HepG2 (cell line): ENCODE measurements around the gene SMAD2. TPM values are rescaled to one million over a fixed set of nuclear protein-coding genes. Genes with fewer than 3 reads are reported as not detected.

Source experiments
- AGO1 ChIP-seq: fragments of 200-400 bp; formaldehyde crosslinking; IDR thresholded peaks from 2 replicates; pipeline ENCODE4 v1.6.1; 2017; ENCODE audit warnings: mild to moderate bottlenecking, low read depth, low read length, moderate library complexity; ENCODE audit not compliant: poor library complexity, severe bottlenecking
- CHCHD3 ChIP-seq: sonication (generic); formaldehyde crosslinking; IDR thresholded peaks from 2 replicates; pipeline ENCODE4 v1.8.0; 2022; ENCODE audit warnings: mild to moderate bottlenecking, missing genetic modification reagents, moderate library complexity
- HNRNPK ChIP-seq: fragments of 200-400 bp; formaldehyde crosslinking; IDR thresholded peaks from 2 replicates; pipeline ENCODE4 v1.6.1; 2018; ENCODE audit warnings: low read length, low read depth, moderate library complexity, mild to moderate bottlenecking; ENCODE audit not compliant: poor library complexity, severe bottlenecking
- IRX3 ChIP-seq: sonication (generic); formaldehyde crosslinking; IDR thresholded peaks from 2 replicates; pipeline ENCODE4 v1.8.1; 2023; ENCODE audit warnings: mild to moderate bottlenecking, low read depth, missing genetic modification reagents, borderline replicate concordance
- KIAA2018 ChIP-seq: sonication (generic); formaldehyde crosslinking; IDR thresholded peaks from 2 replicates; pipeline ENCODE4 v1.5.0; 2020; ENCODE audit warnings: mild to moderate bottlenecking, missing genetic modification reagents, borderline replicate concordance
- PLRG1 ChIP-seq: fragments of 450-650 bp; conservative IDR thresholded peaks from 2 replicates; pipeline ENCODE4 v1.6.1; 2016
- PRMT3 ChIP-seq: sonication (generic); formaldehyde crosslinking; IDR thresholded peaks from 2 replicates; pipeline ENCODE4 v1.8.1; 2022; ENCODE audit warnings: low read depth, mild to moderate bottlenecking, moderate library complexity, missing genetic modification reagents, borderline replicate concordance
- TBX2 ChIP-seq: sonication (generic); formaldehyde crosslinking; IDR thresholded peaks from 2 replicates; pipeline ENCODE4 v1.5.0; 2020; ENCODE audit warnings: missing genetic modification reagents, mild to moderate bottlenecking, borderline replicate concordance
- ZNF121 ChIP-seq: sonication (generic); formaldehyde crosslinking; IDR thresholded peaks from 2 replicates; pipeline ENCODE4 v1.5.0; 2020; ENCODE audit warnings: mild to moderate bottlenecking, missing genetic modification reagents
- ZNF18 ChIP-seq: sonication (generic); formaldehyde crosslinking; IDR thresholded peaks from 2 replicates; pipeline ENCODE4 v1.8.0; 2022; ENCODE audit warnings: mild to moderate bottlenecking, missing genetic modification reagents; ENCODE audit not compliant: insufficient replicate concordance
- ZNF501 ChIP-seq: sonication (generic); formaldehyde crosslinking; IDR thresholded peaks from 2 replicates; pipeline ENCODE4 v1.5.1; 2020; ENCODE audit warnings: mild to moderate bottlenecking, moderate library complexity, missing genetic modification reagents
- ZNF513 ChIP-seq: sonication (generic); formaldehyde crosslinking; conservative IDR thresholded peaks from 2 replicates; pipeline ENCODE4 v1.5.0; 2020; ENCODE audit warnings: missing genetic modification reagents
- ZNF607 ChIP-seq: sonication (generic); formaldehyde crosslinking; IDR thresholded peaks from 2 replicates; pipeline ENCODE4 v1.5.1; 2020; ENCODE audit warnings: missing genetic modification reagents, mild to moderate bottlenecking, borderline replicate concordance
- ZNF720 ChIP-seq: sonication (generic); formaldehyde crosslinking; IDR thresholded peaks from 2 replicates; pipeline ENCODE4 v1.4.0; 2020; ENCODE audit warnings: missing genetic modification reagents
- polyA plus RNA-seq, 8 experiments: library from polyadenylated mRNA; depleted of rRNA in 3 of 8; stranded (reverse) in 7 of 8; unstranded in 1 of 8; fragments of >200 nt; fragmentation: Illumina TruSeq in 4 of 8; extraction: Trizol in 4 of 8; gene quantifications; 2 replicates each; pipeline versions ENCODE4 v1.2.1 to v1.2.3, GENCODE V29; 2011 to 2016; ENCODE audit warnings: low read depth in 4 of 8, missing spikeins in 1 of 8, mixed read lengths in 1 of 8; ENCODE audit not compliant: insufficient read depth in 1 of 8
- total RNA-seq, 5 experiments: library from RNA; depleted of rRNA; stranded (reverse); fragments of >200 nt; fragmentation: Illumina TruSeq; extraction: Trizol; gene quantifications; 2 replicates each; pipeline ENCODE4 v1.2.3, GENCODE V29; 2016; ENCODE audit warnings: low read depth in 1 of 5
- TF ChIP-seq, protein P1 (sequence below): sonication (generic); formaldehyde crosslinking; IDR thresholded peaks from 2 replicates; pipeline ENCODE4 v1.4.0; 2020; ENCODE audit warnings: mild to moderate bottlenecking, missing genetic modification reagents

The SMAD2 gene
- total and polyA plus RNA-seq, 2 of the 13 experiments (the other 11 are each of a cell fraction or from before 2014, with no cell fraction given) = 40.2 to 96.2 TPM

DNA sequence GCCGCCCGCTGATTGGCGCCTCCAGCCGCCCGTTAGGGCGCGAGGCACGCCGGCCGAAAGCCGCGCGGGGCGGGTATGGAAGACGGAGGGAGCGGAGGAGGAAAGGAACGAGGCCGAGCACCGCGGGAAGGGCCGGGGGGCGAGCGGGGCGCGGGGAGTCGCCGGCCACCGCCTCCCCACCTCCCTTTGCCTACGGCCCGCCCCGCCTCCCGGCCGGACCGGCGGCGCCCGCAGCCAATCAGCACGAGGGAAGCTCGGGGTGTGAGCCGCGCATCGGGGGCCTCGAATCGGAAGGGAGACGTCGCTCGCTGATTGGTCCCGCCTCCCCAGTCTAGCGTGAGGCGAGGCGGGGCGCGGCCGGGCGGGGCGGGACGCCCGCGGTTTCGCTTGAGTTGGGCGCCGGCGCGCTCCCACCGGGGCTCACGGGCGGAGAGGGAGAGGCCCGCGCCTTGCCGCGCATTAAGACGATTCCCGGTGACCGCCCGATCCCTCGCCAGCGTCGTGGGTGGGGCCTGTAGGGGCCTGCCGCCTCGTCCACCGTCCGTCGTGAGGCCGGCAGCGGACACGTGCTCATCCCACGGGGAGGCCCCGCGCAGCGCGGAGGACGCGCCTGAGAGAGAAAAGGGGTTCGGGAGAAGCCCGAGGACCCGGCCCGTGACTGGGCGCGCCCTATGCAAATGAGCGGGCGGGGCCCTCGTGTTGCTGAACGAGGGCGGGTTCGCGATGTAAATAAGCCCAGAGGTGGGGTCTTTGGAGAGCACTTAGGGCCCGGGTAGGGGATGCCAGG is 665 bp upstream of the SMAD2 start (continued):
- no peak for TF ChIP-seq PLRG1
- TF ChIP-seq ZNF720 (CRISPR knock-in tag) = no peak
- peak; percentile 95 for TF ChIP-seq ZNF501 (CRISPR knock-in tag)
- no peak for TF ChIP-seq KIAA2018
- TF ChIP-seq, protein P1, sequence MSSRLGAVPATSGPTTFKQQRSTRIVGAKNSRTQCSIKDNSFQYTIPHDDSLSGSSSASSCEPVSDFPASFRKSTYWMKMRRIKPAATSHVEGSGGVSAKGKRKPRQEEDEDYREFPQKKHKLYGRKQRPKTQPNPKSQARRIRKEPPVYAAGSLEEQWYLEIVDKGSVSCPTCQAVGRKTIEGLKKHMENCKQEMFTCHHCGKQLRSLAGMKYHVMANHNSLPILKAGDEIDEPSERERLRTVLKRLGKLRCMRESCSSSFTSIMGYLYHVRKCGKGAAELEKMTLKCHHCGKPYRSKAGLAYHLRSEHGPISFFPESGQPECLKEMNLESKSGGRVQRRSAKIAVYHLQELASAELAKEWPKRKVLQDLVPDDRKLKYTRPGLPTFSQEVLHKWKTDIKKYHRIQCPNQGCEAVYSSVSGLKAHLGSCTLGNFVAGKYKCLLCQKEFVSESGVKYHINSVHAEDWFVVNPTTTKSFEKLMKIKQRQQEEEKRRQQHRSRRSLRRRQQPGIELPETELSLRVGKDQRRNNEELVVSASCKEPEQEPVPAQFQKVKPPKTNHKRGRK = no peak
- peak; percentile 96 for TF ChIP-seq ZNF607 (CRISPR knock-in tag)
- TF ChIP-seq CHCHD3 (CRISPR knock-in tag) = peak; percentile 84
- peak; percentile 93 for TF ChIP-seq IRX3 (CRISPR knock-in tag)
- TF ChIP-seq ZNF18 (CRISPR knock-in tag) = peak; percentile 79
- peak; percentile 94 for TF ChIP-seq TBX2
- peak; percentile 67; the same call in 1 of the 2 replicates for TF ChIP-seq PRMT3 (CRISPR knock-in tag)
- no peak for TF ChIP-seq ZNF513 (CRISPR knock-in tag)
- TF ChIP-seq AGO1 = no peak
- TF ChIP-seq ZNF121 (CRISPR knock-in tag) = no peak
- TF ChIP-seq HNRNPK = peak; percentile 52
